ENCODE results near the gene SERTAD1.
A peak's percentile ranks its signal among the peaks of the same experiment; 100 is the strongest.
"Not testable (repeated sequence)": the region's sequence is repeated elsewhere in the genome, so short reads cannot be mapped to it uniquely, and the experiment has no call there.

The SERTAD1 gene

GRCh38 chr19:40466219-40466984 is 40.6 kb upstream of the SERTAD1 start:
- in situ Hi-C loops (cut with HindIII; ENCODE audit: low sequenced_read_pairs) = no loop called here
- no peak for DNase-seq (ENCODE audit: low read depth)
- TF ChIP-seq, protein P1, sequence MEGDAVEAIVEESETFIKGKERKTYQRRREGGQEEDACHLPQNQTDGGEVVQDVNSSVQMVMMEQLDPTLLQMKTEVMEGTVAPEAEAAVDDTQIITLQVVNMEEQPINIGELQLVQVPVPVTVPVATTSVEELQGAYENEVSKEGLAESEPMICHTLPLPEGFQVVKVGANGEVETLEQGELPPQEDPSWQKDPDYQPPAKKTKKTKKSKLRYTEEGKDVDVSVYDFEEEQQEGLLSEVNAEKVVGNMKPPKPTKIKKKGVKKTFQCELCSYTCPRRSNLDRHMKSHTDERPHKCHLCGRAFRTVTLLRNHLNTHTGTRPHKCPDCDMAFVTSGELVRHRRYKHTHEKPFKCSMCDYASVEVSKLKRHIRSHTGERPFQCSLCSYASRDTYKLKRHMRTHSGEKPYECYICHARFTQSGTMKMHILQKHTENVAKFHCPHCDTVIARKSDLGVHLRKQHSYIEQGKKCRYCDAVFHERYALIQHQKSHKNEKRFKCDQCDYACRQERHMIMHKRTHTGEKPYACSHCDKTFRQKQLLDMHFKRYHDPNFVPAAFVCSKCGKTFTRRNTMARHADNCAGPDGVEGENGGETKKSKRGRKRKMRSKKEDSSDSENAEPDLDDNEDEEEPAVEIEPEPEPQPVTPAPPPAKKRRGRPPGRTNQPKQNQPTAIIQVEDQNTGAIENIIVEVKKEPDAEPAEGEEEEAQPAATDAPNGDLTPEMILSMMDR (IDR thresholded peaks at IDR 0.05; ENCODE audit: low read depth, low read length, missing control alignments) = no peak
- H3K4me3 ChIP-seq (ENCODE audit: low read depth, low read length) = peak overlapping the region; percentile 51

DNA sequence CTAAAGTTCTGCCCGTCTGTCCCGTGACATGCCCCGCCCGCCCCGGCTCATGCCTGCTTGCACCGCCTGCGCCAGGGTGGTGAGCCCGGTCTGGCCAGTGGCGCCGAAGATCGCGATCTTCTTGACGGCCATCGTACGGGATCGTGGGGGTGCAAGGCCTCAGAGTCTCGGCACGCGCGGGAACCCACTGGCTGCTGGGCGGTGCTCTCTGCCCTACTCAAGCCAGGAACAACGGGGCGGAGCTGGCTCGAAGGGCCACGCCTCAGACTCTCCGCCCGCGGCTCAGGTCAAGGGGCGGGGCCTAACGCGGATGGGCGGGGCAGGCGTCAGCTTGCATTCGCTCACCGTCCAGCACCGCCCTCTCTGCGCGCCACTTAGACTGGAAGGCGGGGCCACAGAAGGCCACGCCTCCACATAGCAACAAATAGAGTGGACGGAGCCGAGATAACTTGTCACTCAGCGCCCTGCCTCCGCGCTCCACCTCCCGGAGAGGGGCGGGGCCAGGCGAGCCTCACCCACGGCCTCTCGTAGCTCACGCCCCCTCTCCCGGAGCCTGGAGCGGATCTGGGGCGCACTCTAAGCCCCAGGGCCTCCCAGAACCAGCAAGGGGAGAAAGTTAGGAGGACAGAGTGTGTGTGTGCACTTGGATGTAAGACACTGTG is 39.9 kb upstream of the SERTAD1 start, which contains the start of gene BLVRB:
BLVRB (minus strand) TSS at position 189 of the 662 bp plus-strand sequence; CDS start at position 132, 57 bp downstream.
- TF ChIP-seq, protein P1 (IDR thresholded peaks at IDR 0.05; ENCODE audit: low read depth, low read length, missing control alignments) = no peak
- in situ Hi-C loops (cut with HindIII; ENCODE audit: low sequenced_read_pairs) = no loop called here
- peak within 1 kb of the TSS; percentile 51 for H3K4me3 ChIP-seq (ENCODE audit: low read depth, low read length)
- DNase-seq (ENCODE audit: low read depth) = peak; percentile 98

DNA sequence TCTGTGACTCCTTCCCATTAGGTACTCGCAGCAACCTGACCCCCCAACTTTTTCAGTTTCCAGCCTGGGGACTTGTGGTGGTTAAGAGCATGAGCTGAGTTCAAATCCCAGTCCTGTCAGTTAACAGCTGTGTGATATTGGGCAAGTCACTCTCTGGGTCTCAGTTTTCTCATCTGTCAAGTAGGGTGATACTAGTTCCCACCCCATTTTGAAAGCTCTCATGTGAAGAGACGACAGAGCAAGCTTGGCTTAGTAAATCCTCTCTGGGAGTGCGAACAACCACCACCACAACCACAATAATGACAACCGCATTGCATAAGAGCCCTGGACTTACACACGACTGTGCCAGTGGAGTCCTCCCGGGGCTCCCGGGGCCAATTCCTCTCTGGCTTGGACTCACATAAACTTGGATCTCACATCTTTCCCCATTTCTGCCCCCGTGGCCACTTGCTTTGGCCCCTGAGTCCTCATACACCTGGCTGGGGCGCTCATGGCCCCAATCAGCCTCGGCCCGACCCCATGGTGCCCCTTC is 39.3 kb upstream of the SERTAD1 start:
- TF ChIP-seq, protein P1 (IDR thresholded peaks at IDR 0.05; ENCODE audit: low read depth, low read length, missing control alignments) = no peak
- DNase-seq (ENCODE audit: low read depth) = peak; percentile 56
- peak overlapping the region; percentile 51 for H3K4me3 ChIP-seq (ENCODE audit: low read depth, low read length)
- in situ Hi-C loops (cut with HindIII; ENCODE audit: low sequenced_read_pairs) = no loop called here

DNA sequence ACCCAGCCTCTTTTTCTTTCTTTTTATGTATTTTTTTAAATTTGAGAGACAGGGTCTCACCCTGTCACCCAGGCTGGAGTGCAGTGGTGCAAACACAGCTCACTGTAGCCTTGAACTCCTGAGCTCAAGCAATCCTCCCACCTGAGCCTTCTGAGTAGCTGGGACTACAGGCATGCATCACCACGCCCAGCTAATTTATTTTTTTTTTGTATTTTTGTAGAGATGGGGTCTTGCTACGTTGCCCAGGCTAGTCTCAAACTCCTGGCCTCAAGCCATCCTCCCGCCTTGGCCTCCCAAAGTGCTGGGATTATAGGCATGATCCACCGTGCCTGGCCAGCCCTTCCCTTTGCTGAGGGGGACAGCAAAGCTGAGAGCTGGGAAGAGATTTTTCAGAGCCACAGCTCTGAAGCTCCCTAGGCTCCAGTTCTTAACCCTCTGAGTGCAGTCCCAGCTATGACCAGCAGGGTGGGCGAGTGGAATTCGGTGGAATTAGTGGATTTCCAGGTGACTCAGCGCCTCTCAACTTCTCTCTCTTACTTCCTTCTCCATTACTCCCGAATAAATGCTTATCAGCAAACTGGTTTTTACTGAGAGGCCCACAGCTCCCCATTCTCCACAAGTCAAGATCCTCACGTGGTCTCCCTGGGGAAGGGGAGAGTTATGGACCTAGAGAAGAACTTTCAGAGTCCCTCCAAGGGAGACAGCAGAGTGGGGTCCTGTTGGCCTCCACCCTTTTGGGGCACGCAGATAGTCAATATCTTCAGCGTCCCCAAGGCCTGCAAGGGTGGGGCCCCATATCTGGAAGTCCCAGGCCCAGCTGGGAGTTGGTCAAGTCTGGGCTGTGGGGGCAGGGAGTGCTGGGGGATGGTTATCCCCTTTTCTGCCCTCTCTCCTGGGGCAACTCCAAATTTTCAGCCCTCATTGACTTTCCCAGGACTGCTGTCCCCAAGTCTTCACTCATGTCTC is 38.5 kb upstream of the SERTAD1 start:
- H3K4me3 ChIP-seq (ENCODE audit: low read depth, low read length) = peak overlapping the region; percentile 51
- DNase-seq (ENCODE audit: low read depth) = peak; percentile 80
- TF ChIP-seq, protein P1 (IDR thresholded peaks at IDR 0.05; ENCODE audit: low read depth, low read length, missing control alignments) = peak; percentile 91
- in situ Hi-C loops (cut with HindIII; ENCODE audit: low sequenced_read_pairs) = no loop called here

DNA sequence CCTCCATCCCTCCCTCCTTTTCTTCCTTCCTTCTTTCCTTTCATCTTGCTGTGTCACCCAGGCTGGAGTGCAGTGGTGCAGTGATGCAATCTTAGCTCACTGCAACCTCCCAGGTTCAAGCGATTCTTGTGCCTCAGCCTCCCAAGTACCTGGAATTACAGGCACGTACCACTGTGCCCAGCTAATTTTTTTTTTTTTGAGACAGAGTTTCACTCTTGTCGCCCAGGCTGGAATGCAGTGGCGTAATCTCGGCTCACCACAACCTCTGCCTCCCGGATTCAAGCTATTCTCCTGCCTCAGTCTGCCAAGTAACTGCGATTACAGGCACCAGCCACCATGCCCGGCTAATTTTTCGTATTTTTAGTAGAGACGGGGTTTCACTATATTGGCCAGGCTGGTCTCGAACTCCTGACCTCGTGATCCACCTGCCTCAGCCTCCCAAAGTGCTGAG is 37.8 kb upstream of the SERTAD1 start:
- in situ Hi-C loops (cut with HindIII; ENCODE audit: low sequenced_read_pairs); H3K4me3 ChIP-seq (ENCODE audit: low read depth, low read length); DNase-seq (ENCODE audit: low read depth): not testable (repeated sequence)

- H3K4me3 ChIP-seq (ENCODE audit: low read depth, low read length) = no peak overlapping the region
- TF ChIP-seq, protein P1 (IDR thresholded peaks at IDR 0.05; ENCODE audit: low read depth, low read length, missing control alignments) = no peak
- no peak for DNase-seq (ENCODE audit: low read depth)
- in situ Hi-C loops (cut with HindIII; ENCODE audit: low sequenced_read_pairs) = no loop called here
Observed at GRCh38 chr19:40461669-40462221, 36.0 kb upstream of the SERTAD1 start.

Data from astrocyte of the cerebellum (primary cell).